Measurements from ENCODE around the gene PAQR9.
"Not testable (repeated sequence)": the region's sequence is repeated elsewhere in the genome, so short reads cannot be mapped to it uniquely, and the experiment has no call there.

PAQR9 gene

DNA sequence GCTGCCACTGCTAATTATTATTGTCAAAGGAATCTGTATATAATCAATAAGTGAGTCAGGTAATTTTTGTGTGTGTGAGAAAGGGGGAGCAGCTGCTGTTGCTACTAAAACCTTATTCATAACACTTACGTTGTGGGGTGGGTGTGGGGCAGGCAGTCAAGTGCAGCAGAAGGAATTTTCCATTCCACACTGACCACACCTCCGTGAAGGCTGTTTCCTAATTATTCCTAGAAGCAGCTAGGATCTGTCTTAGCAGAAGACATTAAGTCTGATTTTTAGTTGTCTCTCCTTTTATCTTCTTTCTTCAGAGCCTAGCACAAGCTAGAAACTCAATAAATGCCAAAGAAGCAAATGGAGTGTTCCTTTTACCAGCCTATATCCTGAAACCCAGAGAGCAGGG lies 33.9 kb upstream of the PAQR9 start:
- DNase-seq (ENCODE audit: insufficient read length) (no peak), FAIRE-seq (no peak)
- TF ChIP-seq POLR2A (IDR thresholded peaks at IDR 0.05; ENCODE audit: low read depth, low read length), result no peak
- TF ChIP-seq TAF1 (IDR thresholded peaks at IDR 0.05; ENCODE audit: borderline replicate concordance, low read depth, low read length), result no peak
- no peak for TF ChIP-seq POLR2AphosphoS5 (IDR thresholded peaks at IDR 0.05; ENCODE audit: low read depth, low read length)

DNA sequence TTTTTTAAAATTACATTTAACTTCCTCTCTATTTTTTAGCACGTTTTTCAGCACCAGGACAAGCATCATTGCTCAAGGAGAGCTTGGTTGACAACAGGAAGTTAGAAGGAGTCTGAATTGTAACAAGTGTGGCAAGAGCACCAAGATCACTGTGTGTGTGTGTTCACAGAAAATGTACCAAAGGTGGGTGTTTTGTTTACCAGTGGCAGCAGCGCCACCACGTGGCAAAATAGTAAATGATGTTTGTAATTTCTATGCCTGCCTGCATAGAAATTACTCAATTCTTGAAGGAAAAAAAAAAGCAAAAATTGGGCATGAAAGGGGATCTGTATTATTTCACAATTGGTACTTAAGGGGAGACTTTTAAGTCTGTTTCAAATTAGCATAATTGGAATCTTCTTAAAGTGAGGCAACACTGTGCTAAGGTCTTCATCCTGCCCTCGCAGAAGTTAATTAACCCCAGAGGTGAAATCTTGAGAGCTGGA lies 30.5 kb upstream of the PAQR9 start:
- no peak for TF ChIP-seq POLR2A (IDR thresholded peaks at IDR 0.05; ENCODE audit: low read depth, low read length)
- TF ChIP-seq TAF1 (IDR thresholded peaks at IDR 0.05; ENCODE audit: borderline replicate concordance, low read depth, low read length), result no peak
- TF ChIP-seq POLR2AphosphoS5 (IDR thresholded peaks at IDR 0.05; ENCODE audit: low read depth, low read length), result no peak
- peak; percentile 72 for FAIRE-seq
- DNase-seq (ENCODE audit: insufficient read length), result peak; percentile 29

DNA sequence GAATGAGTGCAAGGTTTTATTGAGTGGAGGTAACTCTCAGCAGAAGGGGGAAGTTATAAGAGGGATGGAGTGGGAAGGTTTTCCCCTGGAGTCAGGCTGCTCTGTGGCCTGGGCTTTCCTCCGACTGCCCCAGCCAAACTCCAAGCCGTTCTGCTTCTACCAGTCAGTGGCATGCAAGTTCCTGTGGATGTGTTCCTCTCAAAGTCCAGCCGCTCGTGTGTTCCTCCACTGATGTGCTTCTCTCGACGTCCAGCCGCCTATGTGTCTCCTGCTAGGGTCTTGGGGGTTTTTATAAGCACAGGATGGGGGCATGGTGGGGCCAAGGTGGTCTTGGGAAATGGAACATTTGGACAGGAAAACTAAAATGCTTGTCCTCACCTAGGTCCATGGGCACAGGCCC lies 28.8 kb upstream of the PAQR9 start:
- DNase-seq (ENCODE audit: insufficient read length), result no peak
- TF ChIP-seq POLR2A (IDR thresholded peaks at IDR 0.05; ENCODE audit: low read depth, low read length) (no peak), TAF1 (IDR thresholded peaks at IDR 0.05; ENCODE audit: borderline replicate concordance, low read depth, low read length) (no peak), POLR2AphosphoS5 (IDR thresholded peaks at IDR 0.05; ENCODE audit: low read depth, low read length) (no peak)
- FAIRE-seq, result no peak

DNA sequence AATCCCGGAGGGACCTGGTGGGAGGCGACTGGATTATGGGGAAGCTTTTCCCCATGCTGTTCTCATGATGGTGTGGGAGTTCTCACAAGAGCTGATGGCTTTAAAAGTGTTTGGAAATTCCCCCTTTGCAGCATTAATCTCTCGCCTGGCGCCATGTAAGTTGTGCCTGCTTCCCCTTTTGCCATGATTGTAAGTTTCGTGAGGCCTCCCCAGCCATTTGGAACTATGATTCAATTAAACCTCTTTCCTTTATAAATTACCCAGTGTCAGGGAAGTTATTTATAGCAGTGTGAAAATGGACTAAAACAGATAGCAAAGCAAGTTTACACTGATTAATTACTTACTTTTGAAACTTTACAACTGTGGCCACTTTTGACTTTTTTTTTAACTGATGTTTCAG lies 27.2 kb upstream of the PAQR9 start:
- FAIRE-seq (peak; percentile 21), DNase-seq (ENCODE audit: insufficient read length) (no peak)
- TF ChIP-seq TAF1 (IDR thresholded peaks at IDR 0.05; ENCODE audit: borderline replicate concordance, low read depth, low read length) (no peak), POLR2A (IDR thresholded peaks at IDR 0.05; ENCODE audit: low read depth, low read length) (no peak), POLR2AphosphoS5 (IDR thresholded peaks at IDR 0.05; ENCODE audit: low read depth, low read length) (no peak)

DNA sequence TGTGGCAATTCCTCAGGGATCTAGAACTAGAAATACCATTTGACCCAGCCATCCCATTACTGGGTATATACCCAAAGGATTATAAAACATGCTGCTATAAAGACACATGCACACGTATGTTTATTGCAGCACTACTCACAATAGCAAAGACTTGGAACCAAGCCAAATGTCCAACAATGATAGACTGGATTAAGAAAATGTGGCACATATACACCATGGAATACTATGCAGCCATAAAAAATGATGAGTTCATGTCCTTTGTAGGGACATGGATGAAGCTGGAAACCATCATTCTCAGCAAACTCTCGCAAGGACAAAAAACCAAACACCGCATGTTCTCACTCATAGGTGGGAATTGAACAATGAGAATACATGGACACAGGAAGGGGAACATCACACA lies 25.4 kb upstream of the PAQR9 start:
- not testable (repeated sequence) for DNase-seq (ENCODE audit: insufficient read length); FAIRE-seq

DNA sequence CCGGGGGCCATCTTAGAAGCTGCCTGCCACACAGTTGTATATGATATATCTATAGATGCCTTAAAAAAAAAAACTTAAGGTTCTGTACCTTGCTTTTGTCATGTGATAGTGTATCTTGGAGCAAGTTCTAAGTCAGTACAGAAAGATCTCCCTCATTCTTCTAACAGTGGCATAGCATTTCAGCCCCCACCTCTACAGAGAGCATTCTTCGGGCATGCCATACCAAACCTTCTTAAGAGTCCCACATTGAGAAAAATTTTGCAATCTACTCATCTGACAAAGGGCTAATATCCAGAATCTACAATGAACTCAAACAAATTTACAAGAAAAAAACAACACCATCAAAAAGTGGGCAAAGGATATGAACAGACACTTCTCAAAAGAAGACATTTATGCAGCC lies 24.7 kb upstream of the PAQR9 start:
- not testable (repeated sequence) for FAIRE-seq; DNase-seq (ENCODE audit: insufficient read length)

DNA sequence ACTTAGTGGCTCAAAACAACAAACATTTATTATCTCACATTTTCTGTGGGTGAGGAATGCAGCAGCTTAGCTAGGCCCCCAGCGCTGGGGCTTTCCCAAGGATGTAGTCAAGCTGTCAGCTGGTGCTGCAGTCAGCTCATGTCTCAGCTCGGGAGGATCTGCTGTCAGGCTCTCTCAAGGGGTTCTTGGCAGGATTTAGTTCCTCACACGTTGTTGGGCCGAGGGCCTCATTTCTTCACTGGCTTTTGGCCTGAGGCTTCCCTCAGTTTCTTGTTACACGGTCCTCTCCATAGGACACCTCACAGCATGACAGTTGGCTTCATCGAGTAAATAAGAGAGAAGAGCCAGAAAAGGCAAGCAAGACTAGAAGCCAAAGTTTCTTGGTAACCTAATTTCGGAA lies 24.2 kb upstream of the PAQR9 start:
- FAIRE-seq, result peak; percentile 90
- no peak for TF ChIP-seq POLR2A (IDR thresholded peaks at IDR 0.05; ENCODE audit: low read depth, low read length)
- TF ChIP-seq POLR2AphosphoS5 (IDR thresholded peaks at IDR 0.05; ENCODE audit: low read depth, low read length), result no peak
- TF ChIP-seq TAF1 (IDR thresholded peaks at IDR 0.05; ENCODE audit: borderline replicate concordance, low read depth, low read length), result no peak
- no peak for DNase-seq (ENCODE audit: insufficient read length)

DNA sequence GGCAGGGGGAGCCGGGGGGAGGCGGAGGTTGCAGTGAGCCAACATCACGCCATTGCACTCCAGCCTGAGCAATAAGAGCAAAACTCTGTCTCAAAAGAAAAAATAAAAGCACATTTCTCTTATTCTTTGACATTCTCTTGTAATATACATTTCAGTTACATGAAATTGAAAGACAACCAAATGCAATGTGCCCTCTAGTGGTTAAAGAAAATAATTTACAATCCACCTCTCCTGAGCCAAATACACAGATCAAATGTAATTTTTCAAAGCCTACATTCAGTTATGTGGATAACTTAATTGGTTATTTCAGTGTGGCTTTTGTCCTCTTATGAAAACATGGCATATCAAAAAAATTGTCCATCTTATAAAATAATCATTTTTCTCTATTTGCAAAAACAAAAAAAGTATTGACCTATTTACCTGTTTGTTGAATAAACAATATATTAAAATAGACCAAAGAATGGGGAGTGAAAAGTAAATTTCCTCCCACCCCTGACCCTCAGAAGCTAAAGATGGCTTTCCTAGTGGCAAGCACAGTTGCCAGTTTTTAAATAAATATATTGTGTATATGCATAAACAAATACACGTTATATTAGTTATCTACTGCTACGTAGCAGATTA lies 23.7 kb upstream of the PAQR9 start:
- TF ChIP-seq POLR2AphosphoS5 (IDR thresholded peaks at IDR 0.05; ENCODE audit: low read depth, low read length) (no peak), POLR2A (IDR thresholded peaks at IDR 0.05; ENCODE audit: low read depth, low read length) (no peak), TAF1 (IDR thresholded peaks at IDR 0.05; ENCODE audit: borderline replicate concordance, low read depth, low read length) (no peak)
- DNase-seq (ENCODE audit: insufficient read length) (no peak), FAIRE-seq (peak; percentile 51)

DNA sequence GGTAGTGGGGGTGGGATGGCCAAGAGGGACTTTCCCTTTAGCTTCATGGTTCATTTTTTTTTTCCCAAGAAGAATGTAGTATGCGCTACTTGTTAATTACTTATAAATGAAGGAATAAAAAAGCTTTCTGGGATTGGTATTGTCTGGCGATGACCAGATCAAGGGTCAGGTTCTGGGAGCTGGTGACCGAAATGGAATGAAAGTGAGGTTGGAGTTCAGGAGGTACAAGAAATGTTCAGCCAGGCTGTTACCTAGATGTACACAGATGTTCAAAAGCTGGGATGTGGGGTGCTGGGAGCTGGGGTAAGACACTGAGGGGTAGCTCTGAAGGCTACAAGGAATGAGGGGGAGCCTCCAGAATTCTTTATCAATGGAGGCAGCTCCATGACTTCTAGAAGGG lies 20.8 kb upstream of the PAQR9 start:
- FAIRE-seq (no peak), DNase-seq (ENCODE audit: insufficient read length) (no peak)
- no peak for TF ChIP-seq TAF1 (IDR thresholded peaks at IDR 0.05; ENCODE audit: borderline replicate concordance, low read depth, low read length)
- TF ChIP-seq POLR2AphosphoS5 (IDR thresholded peaks at IDR 0.05; ENCODE audit: low read depth, low read length), result no peak
- TF ChIP-seq POLR2A (IDR thresholded peaks at IDR 0.05; ENCODE audit: low read depth, low read length), result no peak

DNA sequence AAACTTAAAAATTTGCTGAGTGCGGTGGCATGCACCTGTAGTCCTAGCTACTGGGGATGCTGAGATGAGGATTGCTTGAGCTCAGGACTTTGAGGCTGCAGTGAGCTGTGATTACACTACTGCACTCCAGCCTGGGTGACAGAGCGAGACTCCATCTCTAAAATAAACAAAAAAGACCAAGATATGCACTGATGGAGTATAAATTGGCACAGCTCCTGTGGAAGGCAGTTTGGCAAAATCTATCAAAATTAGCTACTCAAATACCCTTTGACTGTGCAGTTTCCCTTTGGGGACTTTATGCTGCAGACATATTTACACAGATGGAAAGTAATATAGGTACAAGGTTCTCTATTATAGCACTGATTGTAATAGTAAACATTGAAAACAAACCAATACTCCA lies 19.8 kb upstream of the PAQR9 start:
- TF ChIP-seq TAF1 (IDR thresholded peaks at IDR 0.05; ENCODE audit: borderline replicate concordance, low read depth, low read length) (no peak), POLR2A (IDR thresholded peaks at IDR 0.05; ENCODE audit: low read depth, low read length) (no peak), POLR2AphosphoS5 (IDR thresholded peaks at IDR 0.05; ENCODE audit: low read depth, low read length) (no peak)
- FAIRE-seq (no peak), DNase-seq (ENCODE audit: insufficient read length) (no peak)

DNA sequence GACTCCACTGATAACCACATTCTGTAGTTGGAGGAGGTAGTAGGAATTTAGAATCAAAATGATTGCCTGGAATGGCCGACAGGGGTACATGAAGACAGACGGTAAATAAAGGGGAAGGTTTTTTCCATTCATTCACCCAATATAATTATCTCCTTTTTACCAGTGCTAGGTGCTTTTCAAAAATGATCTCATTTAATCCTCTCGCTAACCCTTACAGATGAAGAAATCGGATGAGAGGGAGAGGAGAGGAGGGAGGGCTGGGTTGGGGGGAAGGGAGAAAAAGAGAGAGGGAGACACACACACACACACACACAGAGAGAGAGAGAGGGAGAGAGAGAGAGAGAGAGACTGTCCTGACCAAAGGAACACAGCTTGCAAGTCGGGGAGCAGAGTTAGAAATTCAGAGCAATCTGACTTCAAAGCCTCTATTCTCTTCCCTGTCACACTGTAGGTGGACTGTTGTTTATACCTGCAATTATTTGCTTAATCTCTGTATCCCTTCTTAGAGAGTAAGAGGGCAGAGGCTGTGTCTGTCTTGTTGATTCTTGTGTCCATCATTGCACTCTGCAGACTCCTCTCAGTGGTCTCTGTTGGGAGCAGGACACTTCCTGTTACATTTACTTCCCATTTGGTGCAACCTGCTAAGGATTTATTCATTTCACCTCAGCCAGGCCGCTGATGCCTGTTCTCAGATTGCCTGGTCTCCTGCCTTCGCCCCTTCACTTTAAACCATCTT lies 18.7 kb upstream of the PAQR9 start:
- no peak for DNase-seq (ENCODE audit: insufficient read length)
- FAIRE-seq, result no peak
- TF ChIP-seq TAF1 (IDR thresholded peaks at IDR 0.05; ENCODE audit: borderline replicate concordance, low read depth, low read length) (no peak), POLR2A (IDR thresholded peaks at IDR 0.05; ENCODE audit: low read depth, low read length) (no peak), POLR2AphosphoS5 (IDR thresholded peaks at IDR 0.05; ENCODE audit: low read depth, low read length) (no peak)

DNA sequence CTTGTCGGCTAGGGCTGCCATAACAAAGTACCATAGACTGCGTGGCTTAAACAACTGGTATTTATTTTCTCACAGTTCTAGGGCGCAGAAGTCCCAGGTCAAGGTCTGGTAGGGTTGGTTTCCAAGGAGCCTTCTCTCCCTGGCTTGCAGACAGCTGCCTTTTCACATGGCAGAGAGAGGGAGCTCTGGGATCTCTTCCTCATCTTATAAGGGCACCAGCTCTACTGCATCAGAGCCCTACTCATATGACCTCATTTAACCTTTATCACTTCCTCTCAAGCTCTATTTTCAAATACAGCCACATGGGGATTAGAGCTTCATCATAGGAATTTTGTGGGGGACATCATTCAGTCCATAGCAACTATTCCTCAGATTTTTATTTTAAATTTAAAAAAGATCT lies 17.6 kb upstream of the PAQR9 start:
- no peak for TF ChIP-seq POLR2A (IDR thresholded peaks at IDR 0.05; ENCODE audit: low read depth, low read length)
- TF ChIP-seq POLR2AphosphoS5 (IDR thresholded peaks at IDR 0.05; ENCODE audit: low read depth, low read length), result no peak
- TF ChIP-seq TAF1 (IDR thresholded peaks at IDR 0.05; ENCODE audit: borderline replicate concordance, low read depth, low read length), result no peak
- FAIRE-seq (no peak), DNase-seq (ENCODE audit: insufficient read length) (no peak)
